ENCODE results near the gene ST3GAL3. TPM values are rescaled to one million over a fixed set of nuclear protein-coding genes. Genes with fewer than 3 reads are reported as not detected.

Gene ST3GAL3
- total RNA-seq (2014; rRNA removed; shearing (Covaris generic)) (7.0 and 21.3 TPM in 2 replicates), polyA plus RNA-seq (2016; fragmentation: Nextera tagmentation; extraction: Ambion mirVana) (3.4 and 4.5 TPM in 2 replicates)
- long read RNA-seq, partial matches to known transcripts, result 2 of 4 reads
- long read RNA-seq, other reads (novel, unspliced or antisense), result 0 of 4 reads

GRCh38 chr1:43707190-43708001, at the start of gene ST3GAL3:
ST3GAL3 (plus strand) TSS chr1:43707536; CDS start chr1:43736263, 28,727 bp downstream.
- ATAC-seq (peak; percentile 92), DNase-seq (ENCODE audit: low spot score) (peak; percentile 97)
- Histone ChIP-seq H3K27me3 (ENCODE audit: insufficient read depth) (no peaks in the 10 kb centered on the region), H4K20me1 (replicated peaks; ENCODE audit: insufficient read depth) (peaks cover 30% of the 10 kb centered on the region), H2AFZ (peak within 1 kb of the TSS; percentile 44), H3K9me2 (ENCODE audit: insufficient read depth) (no peaks in the 10 kb centered on the region), H3K4me2 (peak within 1 kb of the TSS; percentile 94), H3K4me1 (ENCODE audit: insufficient read depth) (peaks cover 11% of the 10 kb centered on the region; the same call in 1 of the 2 replicates), H3F3A (replicated peaks; ENCODE audit: low read depth) (peaks cover 39% of the 10 kb centered on the region), H3K4me3 (peak within 1 kb of the TSS; percentile 92), H3K79me2 (replicated peaks; ENCODE audit: insufficient read depth) (peaks cover 9% of the 10 kb centered on the region), H3K36me3 (ENCODE audit: insufficient read depth) (peaks cover 27% of the 10 kb centered on the region), H3K27ac (ENCODE audit: low read depth) (peak within 1 kb of the TSS; percentile 79)
- peaks cover 17% of the 10 kb centered on the region for H3K27me3 Mint-ChIP-seq (ENCODE audit: insufficient read depth, low read depth, poor library complexity)
- peaks cover 32% of the 10 kb centered on the region for H3K36me3 Mint-ChIP-seq (ENCODE audit: low read depth)
- H3K27ac Mint-ChIP-seq, result peak within 1 kb of the TSS; percentile 92
- TF ChIP-seq POLR2AphosphoS5 (IDR thresholded peaks at IDR 0.05; ENCODE audit: low read depth), result peak; percentile 99
- no peak for TF ChIP-seq ETS1 (IDR thresholded peaks at IDR 0.05)
- H3K9me3 Mint-ChIP-seq, result no peaks in the 10 kb centered on the region
- H3K4me1 Mint-ChIP-seq, result peaks cover 32% of the 10 kb centered on the region
- H3K4me3 Mint-ChIP-seq, result peak within 1 kb of the TSS; percentile 86

- ATAC-seq, result peak; percentile 78
- H3K36me3 ChIP-seq (ENCODE audit: insufficient read depth), result peaks cover 81% of the 10 kb centered on the region
- Mint-ChIP-seq H3K36me3 (ENCODE audit: low read depth) (peaks cover 97% of the 10 kb centered on the region), H3K27ac (peak overlapping the region; percentile 86), H3K27me3 (ENCODE audit: insufficient read depth, low read depth, poor library complexity) (no peaks in the 10 kb centered on the region), H3K4me1 (peaks cover 25% of the 10 kb centered on the region), H3K9me3 (no peaks in the 10 kb centered on the region; the same call in 1 of the 3 replicates), H3K4me3 (peak overlapping the region; percentile 58; the same call in 2 of the 3 replicates)
- peak overlapping the region; percentile 14 for H3K4me3 ChIP-seq
- H3K9me2 ChIP-seq (ENCODE audit: insufficient read depth), result no peaks in the 10 kb centered on the region
- H3K4me1 ChIP-seq (ENCODE audit: insufficient read depth), result peaks cover 30% of the 10 kb centered on the region
- H3K27ac ChIP-seq (ENCODE audit: low read depth), result peak overlapping the region; percentile 53
- H3F3A ChIP-seq (replicated peaks; ENCODE audit: low read depth), result peaks cover 21% of the 10 kb centered on the region
- no peak for TF ChIP-seq STAT1 (IDR thresholded peaks at IDR 0.05; ENCODE audit: unreplicated experiment)
- TF ChIP-seq POLR2AphosphoS5 (IDR thresholded peaks at IDR 0.05; ENCODE audit: low read depth), result peak; percentile 35; the same call in 1 of the 2 replicates
- peak; percentile 64 for DNase-seq (ENCODE audit: low spot score)
- H4K20me1 ChIP-seq (replicated peaks; ENCODE audit: insufficient read depth), result peaks cover 42% of the 10 kb centered on the region
- H3K4me2 ChIP-seq, result peak overlapping the region; percentile 54
- H3K79me2 ChIP-seq (replicated peaks; ENCODE audit: insufficient read depth), result peaks cover 49% of the 10 kb centered on the region
- no peak overlapping the region for H2AFZ ChIP-seq
- H3K27me3 ChIP-seq (ENCODE audit: insufficient read depth), result no peaks in the 10 kb centered on the region
These were observed 47.8 kb upstream of the ST3GAL3 start for GRCh38 chr1:43659212-43660166.

GRCh38 chr1:43660355-43660754, 47.0 kb upstream of the ST3GAL3 start:
- ATAC-seq, result peak; percentile 91
- peaks cover 97% of the 10 kb centered on the region for H3K36me3 Mint-ChIP-seq (ENCODE audit: low read depth)
- H3K9me3 Mint-ChIP-seq, result no peaks in the 10 kb centered on the region; the same call in 1 of the 3 replicates

More at GRCh38 chr1:43660355-43660754, 47.0 kb upstream of the ST3GAL3 start:
- no peaks in the 10 kb centered on the region for H3K27me3 ChIP-seq (ENCODE audit: insufficient read depth)
- Mint-ChIP-seq H3K4me1 (peaks cover 24% of the 10 kb centered on the region), H3K27ac (peak overlapping the region; percentile 86), H3K27me3 (ENCODE audit: insufficient read depth, low read depth, poor library complexity) (no peaks in the 10 kb centered on the region), H3K4me3 (peak overlapping the region; percentile 58)
- peaks cover 49% of the 10 kb centered on the region for H3K79me2 ChIP-seq (replicated peaks; ENCODE audit: insufficient read depth)
- no peaks in the 10 kb centered on the region for H3K9me2 ChIP-seq (ENCODE audit: insufficient read depth)
- H4K20me1 ChIP-seq (replicated peaks; ENCODE audit: insufficient read depth), result peaks cover 42% of the 10 kb centered on the region
- H3K4me3 ChIP-seq, result peak overlapping the region; percentile 14
- DNase-seq (ENCODE audit: low spot score), result peak; percentile 89
- H3K4me1 ChIP-seq (ENCODE audit: insufficient read depth), result peaks cover 25% of the 10 kb centered on the region
- H3K36me3 ChIP-seq (ENCODE audit: insufficient read depth), result peaks cover 81% of the 10 kb centered on the region
- TF ChIP-seq POLR2AphosphoS5 (IDR thresholded peaks at IDR 0.05; ENCODE audit: low read depth) (peak; percentile 41; the same call in 1 of the 2 replicates), CREB1 (CRISPR knock-in tag; IDR thresholded peaks at IDR 0.05; ENCODE audit: low read depth) (peak; percentile 57), REST (IDR thresholded peaks at IDR 0.05; ENCODE audit: unreplicated experiment) (no peak), NANOG (IDR thresholded peaks at IDR 0.05; ENCODE audit: borderline replicate concordance) (peak; percentile 99)
- H2AFZ ChIP-seq, result no peak overlapping the region
- peak overlapping the region; percentile 54 for H3K4me2 ChIP-seq
- H3F3A ChIP-seq (replicated peaks; ENCODE audit: low read depth), result peaks cover 15% of the 10 kb centered on the region
- peak overlapping the region; percentile 53 for H3K27ac ChIP-seq (ENCODE audit: low read depth)

Data from GM23338 (cell line).